Activated CD4-positive, alpha-beta memory T cell treated with anti-CD3 and anti-CD28 coated beads for 36 hours (primary cell): ENCODE results near the gene ID1. TPM values are rescaled to one million over a fixed set of nuclear protein-coding genes. Genes with fewer than 3 reads are reported as not detected.
"Not testable (repeated sequence)": the region's sequence is repeated elsewhere in the genome, so short reads cannot be mapped to it uniquely, and the experiment has no call there.

ENCODE experiments used
- CTCF ChIA-PET: fragments of 350-600 bp; sonication (Branson Sonifier 250); formaldehyde crosslinking; loops from one replicate; lab custom pipeline; 2021; ENCODE audit warnings: antibody characterized with exemption, inconsistent platforms; lab: Charles Lee
- POLR2A ChIA-PET: fragments of 350-600 bp; sonication (Branson Sonifier 250); formaldehyde crosslinking; loops from one replicate; lab custom pipeline; 2021; ENCODE audit warnings: antibody characterized with exemption; lab: Charles Lee
- DNase-seq: peaks from one replicate; pipeline ENCODE4 v3.0.0-alpha.2; 2020
- H3K27ac Mint-ChIP-seq: one replicate; pipeline ENCODE4 v1.8.0; 2021; ENCODE audit warnings: mixed read lengths
- H3K27me3 Mint-ChIP-seq: one replicate; pipeline ENCODE4 v1.8.0; 2021; ENCODE audit warnings: mixed read lengths
- H3K36me3 Mint-ChIP-seq: one replicate; pipeline ENCODE4 v1.8.0; 2021; ENCODE audit warnings: mixed read lengths
- H3K4me1 Mint-ChIP-seq: one replicate; pipeline ENCODE4 v1.8.0; 2021; ENCODE audit warnings: low read depth, mixed read lengths
- H3K4me3 Mint-ChIP-seq: one replicate; pipeline ENCODE4 v1.8.0; 2021; ENCODE audit warnings: mild to moderate bottlenecking, mixed read lengths
- H3K9me3 Mint-ChIP-seq: one replicate; pipeline ENCODE4 v1.8.0; 2021; ENCODE audit warnings: mixed read lengths
- intact Hi-C: fragments of 100-400 bp; cut with micrococcal nuclease; formaldehyde crosslinking; loops from one replicate; pipeline ENCODE4 v1.15.1; 2023
- total RNA-seq, 2 experiments: library from RNA; stranded (reverse); gene quantifications; one replicate each; pipeline ENCODE4 v1.2.3, GENCODE V29; 2021

ID1 gene
- total RNA-seq, 2 experiments from 2014 or later: 0.90 to 1.3 TPM

DNA sequence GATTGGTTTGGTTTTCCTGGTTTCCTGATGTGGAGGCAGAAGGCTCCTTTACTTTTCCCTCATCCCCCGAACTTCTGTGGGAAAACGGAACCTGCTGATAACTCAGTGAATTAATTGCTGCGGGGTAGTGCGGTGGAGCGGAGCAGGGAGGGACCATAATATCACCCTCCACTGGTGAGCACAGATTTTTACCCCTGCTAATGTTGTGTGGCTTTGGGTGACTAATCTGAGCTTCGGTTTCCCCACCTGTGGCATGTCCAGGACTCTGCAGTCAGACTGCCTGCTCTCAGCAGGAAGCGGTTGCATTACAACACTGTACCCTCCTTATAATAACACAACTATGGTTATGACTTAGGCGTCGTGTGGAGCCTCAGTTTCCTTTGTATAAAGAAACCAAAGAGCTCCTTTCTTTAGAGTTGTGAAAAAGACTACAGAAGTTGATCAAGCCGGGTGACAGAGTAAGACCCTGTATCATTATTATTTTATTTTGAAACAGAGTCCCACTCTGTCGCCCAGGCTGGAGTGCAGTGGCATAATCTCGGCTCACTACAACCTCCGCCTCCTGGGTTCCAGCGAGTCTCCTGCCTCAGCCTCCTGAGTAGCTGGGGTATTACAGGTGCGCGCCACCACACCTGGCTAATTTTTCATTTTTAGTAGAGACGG is 2.2 kb upstream of the ID1 start:
- CTCF ChIA-PET: interaction anchor here (1.1 to 18.8 kb wide), 5 partner anchors 9 to 121 kb away, joined by 3 to 1211 read pairs (median 9); no protein-coding TSS in a partner anchor
- intact Hi-C loops: loop anchor here (1.0 kb wide), 1 partner anchor 31 kb away; no protein-coding TSS in a partner anchor
- DNase-seq: peak; percentile 85
- Mint-ChIP-seq H3K27ac (peak overlapping the region; percentile 61), H3K4me1 (peaks cover 33% of the 10 kb centered on the region), H3K4me3 (peak overlapping the region; percentile 25), H3K9me3 (no peaks in the 10 kb centered on the region), H3K27me3 (peaks cover 37% of the 10 kb centered on the region), H3K36me3 (no peaks in the 10 kb centered on the region)
- POLR2A ChIA-PET: interaction anchor here (0.6 to 4.4 kb wide), 10 partner anchors 9 to 137 kb away, joined by 3 to 31 read pairs (median 4); partner anchors contain the start of gene BCL2L1

DNA sequence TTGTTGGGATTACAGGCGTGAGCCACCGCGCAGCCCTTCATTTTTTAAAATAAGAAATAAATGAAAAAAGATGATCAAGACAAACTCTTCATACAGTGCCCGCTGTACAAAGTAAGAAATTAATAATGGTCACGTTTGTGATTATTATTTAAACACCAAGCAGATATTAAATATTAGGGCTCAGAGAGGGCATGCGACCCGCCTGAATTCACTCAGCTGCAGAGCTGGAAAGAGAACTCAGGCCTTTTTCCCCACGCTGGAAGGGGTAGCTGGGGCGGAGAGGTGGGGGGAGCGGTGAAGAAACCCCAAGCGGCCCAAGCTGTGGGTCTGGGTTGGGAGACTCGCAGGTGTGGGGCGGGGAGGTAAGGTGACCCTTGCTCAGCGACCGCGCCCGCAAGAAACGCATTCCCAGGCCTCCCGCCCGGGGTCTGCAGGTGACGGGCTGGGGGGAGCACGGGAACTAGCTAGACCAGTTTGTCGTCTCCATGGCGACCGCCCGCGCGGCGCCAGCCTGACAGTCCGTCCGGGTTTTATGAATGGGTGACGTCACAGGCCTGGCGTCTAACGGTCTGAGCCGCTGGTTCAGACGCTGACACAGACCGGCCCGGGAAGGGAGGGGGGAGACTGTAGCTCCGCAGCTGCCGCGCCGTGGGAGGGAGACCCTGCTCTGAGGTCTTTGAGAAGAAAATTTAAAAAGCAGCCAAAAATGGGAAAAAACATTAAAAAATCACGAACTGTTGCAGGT is 1.1 kb upstream of the ID1 start:
- peak overlapping the region; percentile 87 for H3K4me3 Mint-ChIP-seq
- ChIA-PET CTCF (interaction anchor here (1.2 to 18.8 kb wide), 5 partner anchors 8 to 120 kb away, joined by 3 to 1211 read pairs (median 7); no protein-coding TSS in a partner anchor), POLR2A (interaction anchor here (1.1 to 4.4 kb wide), 5 partner anchors 8 to 43 kb away, joined by 3 to 31 read pairs (median 8); no protein-coding TSS in a partner anchor)
- H3K27ac Mint-ChIP-seq: no peak overlapping the region
- peak; percentile 86 for DNase-seq
- H3K4me1 Mint-ChIP-seq: peaks cover 33% of the 10 kb centered on the region
- H3K27me3 Mint-ChIP-seq: peaks cover 45% of the 10 kb centered on the region
- H3K36me3 Mint-ChIP-seq: no peaks in the 10 kb centered on the region
- H3K9me3 Mint-ChIP-seq: no peaks in the 10 kb centered on the region
- intact Hi-C loops: loop anchor here (1.0 kb wide), 1 partner anchor 32 kb away; no protein-coding TSS in a partner anchor

DNA sequence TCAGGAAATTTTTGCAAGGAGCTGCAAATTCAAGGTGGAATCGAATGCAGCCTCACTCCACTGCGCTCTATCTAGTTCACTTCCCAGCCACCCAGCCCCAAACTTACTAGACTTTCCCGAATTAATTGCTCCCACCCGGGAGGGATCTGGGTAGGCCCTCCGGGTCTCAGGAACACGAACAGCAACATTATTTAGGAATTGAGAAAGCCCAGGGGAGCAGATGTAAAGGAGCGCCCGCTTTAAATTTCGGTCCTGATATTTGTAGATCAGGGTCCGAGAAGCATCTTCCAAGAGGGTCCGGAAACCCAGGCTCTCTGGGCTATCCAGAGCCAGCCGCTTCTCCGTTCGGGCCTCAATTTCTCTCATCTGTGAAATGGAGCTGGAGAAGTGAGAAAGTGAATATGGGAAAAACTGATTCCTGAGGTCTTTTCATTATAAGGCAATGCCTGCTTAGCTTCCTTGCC is 490 bp upstream of the ID1 start:
- Mint-ChIP-seq H3K4me1 (peaks cover 33% of the 10 kb centered on the region), H3K27me3 (peaks cover 47% of the 10 kb centered on the region), H3K36me3 (no peaks in the 10 kb centered on the region), H3K4me3 (peak overlapping the region; percentile 87), H3K27ac (no peak overlapping the region), H3K9me3 (no peaks in the 10 kb centered on the region)
- intact Hi-C loops: loop anchor here (1.0 kb wide), 2 partner anchors 9 to 11 kb away; no protein-coding TSS in a partner anchor
- DNase-seq: no peak
- POLR2A ChIA-PET: interaction anchor here (1.1 to 4.4 kb wide), 4 partner anchors 27 to 44 kb away, joined by 3 to 31 read pairs (median 7); no protein-coding TSS in a partner anchor
- CTCF ChIA-PET: interaction anchor here (1.1 to 18.8 kb wide), 5 partner anchors 7 to 123 kb away, joined by 3 to 1211 read pairs (median 7); no protein-coding TSS in a partner anchor

DNA sequence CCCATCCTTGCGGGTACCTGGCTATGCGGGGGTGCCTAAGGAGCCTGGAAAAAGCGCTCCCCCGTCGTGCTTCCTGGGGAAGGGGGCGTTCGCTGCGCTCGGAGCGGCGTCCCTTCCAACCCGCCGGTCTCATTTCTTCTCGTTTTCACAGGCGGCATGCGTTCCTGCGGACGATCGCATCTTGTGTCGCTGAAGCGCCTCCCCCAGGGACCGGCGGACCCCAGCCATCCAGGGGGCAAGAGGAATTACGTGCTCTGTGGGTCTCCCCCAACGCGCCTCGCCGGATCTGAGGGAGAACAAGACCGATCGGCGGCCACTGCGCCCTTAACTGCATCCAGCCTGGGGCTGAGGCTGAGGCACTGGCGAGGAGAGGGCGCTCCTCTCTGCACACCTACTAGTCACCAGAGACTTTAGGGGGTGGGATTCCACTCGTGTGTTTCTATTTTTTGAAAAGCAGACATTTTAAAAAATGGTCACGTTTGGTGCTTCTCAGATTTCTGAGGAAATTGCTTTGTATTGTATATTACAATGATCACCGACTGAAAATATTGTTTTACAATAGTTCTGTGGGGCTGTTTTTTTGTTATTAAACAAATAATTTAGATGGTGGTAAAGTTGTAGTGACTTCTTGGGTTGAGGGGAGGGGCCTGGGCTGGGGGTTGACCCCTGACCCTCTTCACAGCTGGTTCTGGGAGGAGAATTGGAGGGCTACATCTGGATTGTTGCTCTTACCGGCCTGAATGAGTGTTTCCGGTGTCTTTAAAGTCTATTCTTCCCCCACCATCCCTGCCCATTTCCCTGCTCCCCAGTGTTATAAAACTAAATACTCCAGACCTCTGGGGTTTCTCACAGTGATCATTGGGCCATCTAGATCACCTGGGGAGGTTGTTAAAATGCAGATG is 1.1 kb downstream of the ID1 start:
- Mint-ChIP-seq H3K27ac (no peak overlapping the region), H3K36me3 (no peaks in the 10 kb centered on the region), H3K9me3 (no peaks in the 10 kb centered on the region), H3K27me3 (peaks cover 45% of the 10 kb centered on the region), H3K4me3 (peak overlapping the region; percentile 87), H3K4me1 (peaks cover 33% of the 10 kb centered on the region)
- peak; percentile 30 for DNase-seq
- POLR2A ChIA-PET: interaction anchor here (0.7 to 4.4 kb wide), 3 partner anchors 33 to 117 kb away, joined by 3 to 31 read pairs (median 4); partner anchors contain the start of gene BCL2L1
- CTCF ChIA-PET: interaction anchor here (0.7 to 18.8 kb wide), 5 partner anchors 17 to 121 kb away, joined by 3 to 1211 read pairs (median 4); no protein-coding TSS in a partner anchor
- intact Hi-C loops: loop anchor here (1.0 kb wide), 2 partner anchors 7 to 13 kb away; no protein-coding TSS in a partner anchor

DNA sequence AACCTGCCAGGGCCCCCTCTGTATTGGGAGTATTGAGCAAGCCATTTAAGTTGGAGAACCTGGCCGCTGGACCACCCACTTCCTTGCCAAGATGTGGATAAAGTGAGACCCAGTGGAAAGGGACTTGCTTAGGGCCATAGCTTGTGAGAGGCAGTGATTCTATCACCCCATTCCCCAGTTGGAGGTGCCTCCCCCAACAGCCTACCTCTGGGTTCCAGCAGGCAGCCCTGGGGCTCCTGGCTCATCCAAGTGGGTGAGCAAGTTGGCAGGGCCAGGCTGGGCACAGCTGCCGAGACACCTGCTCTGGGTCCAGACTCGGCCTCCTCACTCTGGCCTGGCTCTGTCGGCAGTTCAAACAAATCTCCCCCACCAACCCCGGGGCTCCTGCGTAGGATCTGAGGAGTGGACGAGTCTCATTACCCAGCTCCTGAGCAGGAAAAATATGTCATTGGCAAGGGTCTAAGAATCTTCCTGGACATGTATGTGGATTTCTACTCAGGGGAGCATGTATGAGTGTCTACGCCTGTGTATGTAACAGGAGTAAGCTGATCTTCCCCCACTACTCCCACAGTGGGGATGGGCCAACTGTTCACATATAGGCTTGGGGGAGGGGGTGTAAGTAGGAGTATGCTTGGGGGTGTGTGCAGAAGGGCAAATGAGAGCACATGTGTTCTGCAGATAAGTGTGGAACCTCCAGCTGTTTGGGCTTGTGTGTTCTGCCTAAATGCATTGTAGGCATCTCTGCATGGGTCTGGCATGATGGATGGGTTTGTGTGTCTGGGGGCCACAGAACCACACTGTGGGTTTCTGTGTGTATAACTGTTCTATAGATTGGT is 1.9 kb downstream of the ID1 start:
- Mint-ChIP-seq H3K36me3 (no peaks in the 10 kb centered on the region), H3K27me3 (peaks cover 47% of the 10 kb centered on the region)
- DNase-seq: no peak

DNA sequence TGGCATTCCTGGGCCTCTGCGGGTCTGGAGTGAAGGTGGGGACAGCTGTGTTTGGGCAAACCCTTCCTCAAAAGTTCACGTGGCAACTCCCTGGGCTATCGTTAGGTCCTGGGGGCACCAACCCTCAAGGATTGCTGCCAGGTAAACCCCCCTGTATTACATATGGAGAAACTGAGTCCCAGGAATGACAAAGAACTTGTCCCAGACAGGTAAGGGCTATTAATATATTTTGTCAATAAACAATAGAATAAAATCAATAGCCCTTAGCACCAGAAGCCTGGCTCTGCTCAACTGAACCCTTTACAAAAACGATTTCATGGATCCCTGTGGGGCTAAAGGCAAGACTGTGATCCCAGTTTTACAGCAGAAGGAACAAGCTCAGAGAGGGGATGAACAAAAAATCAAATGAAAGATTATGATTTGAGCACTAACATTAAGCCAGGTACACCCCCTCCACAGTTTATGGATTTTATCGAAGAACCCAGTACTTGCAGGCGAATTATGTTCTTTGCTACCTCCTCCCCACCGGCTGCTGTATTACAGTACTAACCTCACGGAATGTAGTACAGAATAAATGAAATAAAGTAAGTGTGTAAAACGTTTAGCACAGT is 2.7 kb downstream of the ID1 start:
- Mint-ChIP-seq H3K27me3 (peaks cover 44% of the 10 kb centered on the region), H3K4me1 (peaks cover 29% of the 10 kb centered on the region)
- POLR2A ChIA-PET: interaction anchor here (2.4 kb wide), 1 partner anchor 35 kb away, joined by 9 read pairs; no protein-coding TSS in a partner anchor

More for the DNA sequence above, 1.9 kb downstream of the ID1 start:
- no peak overlapping the region for H3K4me3 Mint-ChIP-seq
- no peak overlapping the region for H3K27ac Mint-ChIP-seq
- ChIA-PET POLR2A (interaction anchor here (0.7 kb wide), 1 partner anchor 34 kb away, joined by 3 read pairs; no protein-coding TSS in a partner anchor), CTCF (interaction anchor here (18.8 kb wide), 1 partner anchor 40 kb away, joined by 1211 read pairs; no protein-coding TSS in a partner anchor)
- intact Hi-C loops: no loop called here
- peaks cover 33% of the 10 kb centered on the region for H3K4me1 Mint-ChIP-seq
- H3K9me3 Mint-ChIP-seq: no peaks in the 10 kb centered on the region

DNA sequence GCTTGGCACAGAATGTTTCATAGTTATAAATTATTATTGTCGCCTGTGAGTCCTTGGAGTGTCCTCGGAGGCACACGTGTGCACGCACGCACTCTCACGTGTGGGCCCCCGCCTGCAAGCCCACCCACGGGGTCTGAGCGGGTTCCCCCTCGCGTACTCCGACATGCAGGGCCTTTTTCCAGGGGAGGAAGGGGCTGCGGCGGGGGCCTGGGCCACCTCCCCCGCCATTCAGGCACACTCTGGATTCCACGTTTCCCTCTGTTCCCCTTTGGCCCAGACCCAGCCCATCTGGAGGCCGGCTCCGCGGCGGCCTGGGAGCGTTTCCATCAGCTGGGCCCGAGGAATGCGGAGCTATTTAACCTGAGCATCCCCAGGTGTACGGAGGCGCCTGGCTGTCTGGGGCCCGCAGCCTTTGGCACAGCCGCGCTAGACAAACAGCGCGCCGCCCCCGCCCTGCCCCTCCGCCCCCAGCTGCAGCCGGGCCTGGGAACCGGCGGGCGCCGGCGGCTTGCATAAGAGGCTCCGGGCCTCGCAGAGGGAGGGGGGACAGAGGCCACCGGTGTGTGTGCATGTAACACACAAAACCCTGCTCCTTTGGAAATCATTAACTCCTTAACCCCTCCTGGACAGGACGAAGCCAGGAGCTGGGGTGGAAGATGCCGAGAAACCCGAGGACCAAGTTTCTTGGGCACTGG is 3.3 kb downstream of the ID1 start:
- ChIA-PET POLR2A (interaction anchor here (2.4 kb wide), 1 partner anchor 35 kb away, joined by 9 read pairs; no protein-coding TSS in a partner anchor), CTCF (interaction anchor here (18.8 kb wide), 1 partner anchor 42 kb away, joined by 1211 read pairs; no protein-coding TSS in a partner anchor)
- no peak for DNase-seq
- H3K9me3 Mint-ChIP-seq: no peaks in the 10 kb centered on the region
- H3K36me3 Mint-ChIP-seq: no peaks in the 10 kb centered on the region
- intact Hi-C loops: no loop called here
- H3K27ac Mint-ChIP-seq: no peak overlapping the region
- peaks cover 43% of the 10 kb centered on the region for H3K27me3 Mint-ChIP-seq
- H3K4me1 Mint-ChIP-seq: peaks cover 26% of the 10 kb centered on the region
- no peak overlapping the region for H3K4me3 Mint-ChIP-seq

More for the DNA sequence above, 2.7 kb downstream of the ID1 start:
- Mint-ChIP-seq H3K4me3 (no peak overlapping the region), H3K27ac (no peak overlapping the region), H3K36me3 (no peaks in the 10 kb centered on the region), H3K9me3 (no peaks in the 10 kb centered on the region)
- CTCF ChIA-PET: interaction anchor here (18.8 kb wide), 1 partner anchor 41 kb away, joined by 1211 read pairs; no protein-coding TSS in a partner anchor
- DNase-seq: no peak
- intact Hi-C loops: no loop called here

DNA sequence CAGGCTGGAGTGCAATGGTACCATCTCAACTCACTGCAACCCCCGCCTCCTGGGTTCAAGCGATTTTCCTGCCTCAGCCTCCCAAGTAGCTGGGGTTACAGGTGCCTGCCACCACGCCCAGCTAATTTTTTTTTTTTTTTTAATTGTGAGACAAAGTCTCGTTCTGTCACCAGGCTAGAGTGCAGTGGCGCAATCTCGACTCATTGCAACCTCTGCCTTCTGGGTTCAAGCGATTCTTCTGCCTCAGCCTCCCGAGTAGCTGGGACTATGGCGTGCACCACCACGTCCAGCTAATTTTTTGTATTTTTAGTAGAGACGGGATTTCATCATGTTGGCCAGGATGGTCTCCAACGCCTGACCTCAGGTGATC is 7.2 kb downstream of the ID1 start:
- H3K4me1 Mint-ChIP-seq, DNase-seq, H3K9me3 Mint-ChIP-seq, H3K36me3 Mint-ChIP-seq, H3K27ac Mint-ChIP-seq, H3K4me3 Mint-ChIP-seq: not testable (repeated sequence)
- POLR2A ChIA-PET: interaction anchor here (0.7 to 2.1 kb wide), 6 partner anchors 9 to 53 kb away, joined by 3 to 26 read pairs (median 6); no protein-coding TSS in a partner anchor
- CTCF ChIA-PET: interaction anchor here (0.6 to 18.8 kb wide), 38 partner anchors 9 to 153 kb away, joined by 3 to 1211 read pairs (median 6); partner anchors contain the start of genes ID1 and TPX2
- peaks cover 20% of the 10 kb centered on the region for H3K27me3 Mint-ChIP-seq
- intact Hi-C loops: loop anchor here (2.0 to 5.0 kb wide), 2 partner anchors 97 to 150 kb away; partner anchors contain the start of gene HM13

DNA sequence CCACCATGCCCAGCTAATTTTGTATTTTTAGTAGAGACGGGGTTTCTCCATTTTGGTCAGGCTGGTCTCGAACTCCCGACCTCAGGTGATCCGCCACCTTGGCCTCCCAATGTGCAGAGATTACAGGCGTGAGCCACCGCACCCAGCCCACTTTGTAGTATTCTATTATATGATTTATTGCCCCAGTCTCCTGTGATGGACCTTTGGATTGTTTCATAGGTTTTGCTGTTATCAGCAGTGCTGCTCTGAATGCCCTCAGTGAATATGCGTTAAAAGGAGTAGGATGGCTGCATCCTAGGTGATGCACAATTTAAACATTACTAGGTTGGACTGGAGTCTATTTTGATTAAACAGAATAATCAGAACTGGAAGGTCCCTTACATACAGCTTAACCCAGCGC is 10.3 kb downstream of the ID1 start:
- H3K27ac Mint-ChIP-seq: no peak overlapping the region
- ChIA-PET CTCF (interaction anchor here (18.8 kb wide), 1 partner anchor 49 kb away, joined by 1211 read pairs; no protein-coding TSS in a partner anchor), POLR2A (no interaction called here)
- no peak overlapping the region for H3K4me3 Mint-ChIP-seq
- no peaks in the 10 kb centered on the region for H3K9me3 Mint-ChIP-seq
- intact Hi-C loops: no loop called here
- no peaks in the 10 kb centered on the region for H3K36me3 Mint-ChIP-seq
- peaks cover 2% of the 10 kb centered on the region for H3K4me1 Mint-ChIP-seq
- peaks cover 4% of the 10 kb centered on the region for H3K27me3 Mint-ChIP-seq
- no peak for DNase-seq
